Loucy (cell line): Measurements from ENCODE around the gene QPCT.

Experiments
- EZH2phosphoT487 ChIP-seq: fragments of 200-600 bp; IDR thresholded peaks from 2 replicates; pipeline ENCODE4 v1.6.1; 2018; ENCODE audit warnings: antibody characterized with exemption, mild to moderate bottlenecking, moderate library complexity, borderline replicate concordance
- TF ChIP-seq, protein P1 (sequence below): fragments of 200-600 bp; sonication (generic); conservative IDR thresholded peaks from 2 replicates; pipeline ENCODE4 v1.5.1; 2014; ENCODE audit warnings: mild to moderate bottlenecking, antibody characterized with exemption, low read length

DNA sequence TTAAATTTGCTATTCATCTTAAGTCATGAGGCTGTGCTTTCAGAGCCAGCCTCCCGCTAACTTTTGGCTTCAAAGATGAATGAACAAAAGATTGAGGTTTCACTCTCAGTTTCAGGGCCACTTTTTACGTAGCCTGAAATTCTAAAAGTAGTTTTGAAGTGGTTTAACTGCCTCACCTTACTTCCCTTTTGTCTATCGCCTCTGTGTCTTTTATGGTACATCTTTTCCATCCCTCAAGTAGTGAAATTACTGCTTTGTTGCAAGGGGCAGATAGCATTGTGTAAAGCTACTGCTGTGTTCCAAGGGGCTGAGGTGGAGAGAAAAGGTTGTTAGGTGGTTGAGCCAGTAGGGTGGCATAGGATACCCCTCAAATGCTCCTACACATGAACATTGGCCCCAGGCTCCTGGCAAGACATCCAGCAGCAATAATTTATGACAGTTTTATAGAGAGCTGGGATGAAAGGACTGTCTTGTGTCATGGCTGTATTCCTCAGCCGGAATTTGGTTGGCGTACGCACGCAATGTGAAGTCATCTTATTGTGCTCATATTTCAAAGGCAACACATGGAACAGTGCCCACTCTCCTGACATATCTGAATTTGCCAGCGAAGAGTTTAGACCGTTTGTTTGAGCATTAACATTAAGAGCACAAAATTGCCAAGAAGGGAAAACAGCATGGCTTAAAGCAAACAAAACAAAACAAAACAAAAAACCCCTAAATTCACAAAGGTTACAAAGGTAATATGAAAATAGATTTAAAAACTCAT, 32.2 kb downstream of the QPCT start:
- TF ChIP-seq, protein P1, sequence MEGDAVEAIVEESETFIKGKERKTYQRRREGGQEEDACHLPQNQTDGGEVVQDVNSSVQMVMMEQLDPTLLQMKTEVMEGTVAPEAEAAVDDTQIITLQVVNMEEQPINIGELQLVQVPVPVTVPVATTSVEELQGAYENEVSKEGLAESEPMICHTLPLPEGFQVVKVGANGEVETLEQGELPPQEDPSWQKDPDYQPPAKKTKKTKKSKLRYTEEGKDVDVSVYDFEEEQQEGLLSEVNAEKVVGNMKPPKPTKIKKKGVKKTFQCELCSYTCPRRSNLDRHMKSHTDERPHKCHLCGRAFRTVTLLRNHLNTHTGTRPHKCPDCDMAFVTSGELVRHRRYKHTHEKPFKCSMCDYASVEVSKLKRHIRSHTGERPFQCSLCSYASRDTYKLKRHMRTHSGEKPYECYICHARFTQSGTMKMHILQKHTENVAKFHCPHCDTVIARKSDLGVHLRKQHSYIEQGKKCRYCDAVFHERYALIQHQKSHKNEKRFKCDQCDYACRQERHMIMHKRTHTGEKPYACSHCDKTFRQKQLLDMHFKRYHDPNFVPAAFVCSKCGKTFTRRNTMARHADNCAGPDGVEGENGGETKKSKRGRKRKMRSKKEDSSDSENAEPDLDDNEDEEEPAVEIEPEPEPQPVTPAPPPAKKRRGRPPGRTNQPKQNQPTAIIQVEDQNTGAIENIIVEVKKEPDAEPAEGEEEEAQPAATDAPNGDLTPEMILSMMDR, result no peak
- TF ChIP-seq EZH2phosphoT487, result no peak
